GM18861 (cell line): ENCODE measurements around the gene PEAK1.
A peak's percentile ranks its signal among the peaks of the same experiment; 100 is the strongest.

Source experiments
- ATAC-seq: cut with Tn5 transposase; IDR thresholded peaks from one replicate; pipeline ENCODE4 v1.9.1; 2021; ENCODE audit not compliant: unreplicated experiment

PEAK1 gene, protein sequence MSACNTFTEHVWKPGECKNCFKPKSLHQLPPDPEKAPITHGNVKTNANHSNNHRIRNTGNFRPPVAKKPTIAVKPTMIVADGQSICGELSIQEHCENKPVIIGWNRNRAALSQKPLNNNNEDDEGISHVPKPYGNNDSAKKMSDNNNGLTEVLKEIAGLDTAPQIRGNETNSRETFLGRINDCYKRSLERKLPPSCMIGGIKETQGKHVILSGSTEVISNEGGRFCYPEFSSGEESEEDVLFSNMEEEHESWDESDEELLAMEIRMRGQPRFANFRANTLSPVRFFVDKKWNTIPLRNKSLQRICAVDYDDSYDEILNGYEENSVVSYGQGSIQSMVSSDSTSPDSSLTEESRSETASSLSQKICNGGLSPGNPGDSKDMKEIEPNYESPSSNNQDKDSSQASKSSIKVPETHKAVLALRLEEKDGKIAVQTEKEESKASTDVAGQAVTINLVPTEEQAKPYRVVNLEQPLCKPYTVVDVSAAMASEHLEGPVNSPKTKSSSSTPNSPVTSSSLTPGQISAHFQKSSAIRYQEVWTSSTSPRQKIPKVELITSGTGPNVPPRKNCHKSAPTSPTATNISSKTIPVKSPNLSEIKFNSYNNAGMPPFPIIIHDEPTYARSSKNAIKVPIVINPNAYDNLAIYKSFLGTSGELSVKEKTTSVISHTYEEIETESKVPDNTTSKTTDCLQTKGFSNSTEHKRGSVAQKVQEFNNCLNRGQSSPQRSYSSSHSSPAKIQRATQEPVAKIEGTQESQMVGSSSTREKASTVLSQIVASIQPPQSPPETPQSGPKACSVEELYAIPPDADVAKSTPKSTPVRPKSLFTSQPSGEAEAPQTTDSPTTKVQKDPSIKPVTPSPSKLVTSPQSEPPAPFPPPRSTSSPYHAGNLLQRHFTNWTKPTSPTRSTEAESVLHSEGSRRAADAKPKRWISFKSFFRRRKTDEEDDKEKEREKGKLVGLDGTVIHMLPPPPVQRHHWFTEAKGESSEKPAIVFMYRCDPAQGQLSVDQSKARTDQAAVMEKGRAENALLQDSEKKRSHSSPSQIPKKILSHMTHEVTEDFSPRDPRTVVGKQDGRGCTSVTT (N-terminal part only)

DNA sequence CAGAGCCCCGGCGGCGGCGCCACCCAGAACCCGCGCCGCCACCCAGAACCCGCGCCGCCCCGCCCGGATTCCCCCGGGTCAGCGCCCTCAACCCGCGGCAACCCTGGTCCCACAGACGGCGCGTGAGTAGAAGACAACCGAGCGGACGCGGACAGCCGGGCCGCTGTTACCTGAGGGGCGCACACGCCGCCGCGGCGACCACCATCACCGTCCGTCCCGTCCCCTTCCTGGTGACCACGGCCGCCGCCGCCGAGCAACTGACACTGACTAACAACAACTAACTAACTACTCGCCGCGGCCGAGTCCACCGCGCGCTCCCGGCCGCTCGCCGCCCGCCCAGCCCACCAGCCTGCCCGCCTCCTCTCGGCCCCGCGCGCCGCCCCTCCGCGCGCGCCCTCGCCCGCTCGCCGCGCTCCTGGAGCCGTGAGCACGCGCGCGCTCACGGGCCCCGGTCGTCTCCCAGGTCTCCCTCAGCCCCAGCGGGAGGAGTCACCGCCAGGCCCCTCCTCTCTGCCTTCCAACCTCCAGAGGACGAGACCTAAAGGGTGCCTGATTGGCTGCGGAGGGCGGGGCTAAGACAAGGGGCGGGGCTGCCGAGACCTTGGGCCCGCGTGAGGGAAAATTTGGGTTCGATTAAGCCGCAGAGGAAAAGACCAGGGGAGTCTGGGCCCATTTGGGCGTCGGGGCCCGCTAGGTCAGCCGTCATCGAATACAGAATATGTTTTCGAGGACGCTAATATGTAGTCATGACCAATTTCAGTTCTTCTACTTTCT, at the start of gene PEAK1:
Gene PEAK1 (minus strand): TSS at position 269 of the 774 bp plus-strand sequence. CDS start 238,178 bp downstream, outside the sequence.
- ATAC-seq = peak; percentile 71

DNA sequence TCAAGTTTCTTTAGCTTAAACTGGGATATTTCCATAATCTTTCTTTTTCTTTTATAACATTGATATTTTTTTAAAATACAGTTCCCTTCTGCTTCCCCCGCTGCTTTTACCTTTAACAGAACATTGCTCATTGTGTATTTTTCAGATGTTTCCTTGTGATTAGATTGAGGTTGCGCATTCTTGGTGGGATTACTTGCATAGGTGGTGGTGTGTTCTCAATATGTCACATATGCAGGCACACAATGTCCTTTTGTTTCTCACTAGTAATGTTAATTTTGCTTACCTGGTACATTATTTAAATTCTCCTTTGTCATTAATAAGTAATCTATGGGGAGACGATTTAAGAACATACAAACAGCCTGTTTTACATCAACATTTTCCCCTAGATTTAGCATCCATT, 49.0 kb upstream of the PEAK1 start:
- no peak for ATAC-seq

DNA sequence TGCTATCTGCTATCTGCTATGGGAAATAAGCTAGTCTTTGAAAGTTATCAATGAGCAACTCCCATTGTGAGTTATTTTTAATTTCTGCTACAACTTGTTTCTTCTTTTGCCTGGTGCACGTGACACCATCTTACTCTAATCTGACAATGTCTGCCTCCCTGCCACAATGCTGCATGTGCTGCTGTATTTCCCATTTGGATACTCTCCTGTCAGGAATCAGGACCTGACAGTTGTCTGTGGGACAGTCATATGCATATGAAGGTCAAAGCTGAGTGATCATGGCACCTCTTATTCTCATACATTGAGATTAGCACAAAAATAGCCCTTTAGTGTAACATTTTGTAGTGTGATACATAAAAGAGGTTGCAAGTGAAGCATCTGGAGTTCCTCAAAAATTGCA, 46.6 kb upstream of the PEAK1 start:
- no peak for ATAC-seq

DNA sequence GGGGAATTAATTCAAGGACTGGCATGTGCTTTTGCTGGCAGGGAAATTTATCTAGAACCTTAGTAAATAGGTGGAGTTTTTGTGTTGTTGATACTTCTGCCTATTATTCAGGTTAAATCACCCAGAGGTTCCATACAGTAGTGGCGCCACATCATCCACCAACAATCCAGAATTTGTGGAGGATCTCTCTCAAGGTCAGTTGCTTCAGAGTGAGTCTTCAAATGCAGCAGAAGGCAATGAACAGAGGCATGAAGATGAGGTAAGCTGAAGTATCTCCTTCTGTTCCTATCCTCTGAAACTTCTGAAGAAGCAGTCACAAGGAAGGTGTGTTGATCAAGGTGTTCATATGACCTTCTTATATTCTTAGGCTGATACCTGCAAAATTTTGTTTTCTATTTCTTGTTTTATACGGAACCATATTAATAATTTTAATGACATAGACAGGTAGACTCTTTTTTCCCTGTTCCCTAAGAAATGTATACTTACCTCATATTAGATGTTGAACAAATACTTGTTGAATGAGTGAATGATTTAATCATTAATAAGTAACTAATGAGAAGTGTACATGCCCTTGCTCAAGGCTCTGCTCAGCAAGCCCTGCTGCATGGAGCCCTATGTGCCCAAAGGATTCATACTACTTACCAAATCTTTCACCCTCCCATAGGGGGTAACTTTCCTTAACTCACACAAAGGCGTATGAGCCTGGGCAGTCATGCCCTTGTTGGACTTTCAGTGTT, 44.4 kb upstream of the PEAK1 start:
- ATAC-seq = no peak

DNA sequence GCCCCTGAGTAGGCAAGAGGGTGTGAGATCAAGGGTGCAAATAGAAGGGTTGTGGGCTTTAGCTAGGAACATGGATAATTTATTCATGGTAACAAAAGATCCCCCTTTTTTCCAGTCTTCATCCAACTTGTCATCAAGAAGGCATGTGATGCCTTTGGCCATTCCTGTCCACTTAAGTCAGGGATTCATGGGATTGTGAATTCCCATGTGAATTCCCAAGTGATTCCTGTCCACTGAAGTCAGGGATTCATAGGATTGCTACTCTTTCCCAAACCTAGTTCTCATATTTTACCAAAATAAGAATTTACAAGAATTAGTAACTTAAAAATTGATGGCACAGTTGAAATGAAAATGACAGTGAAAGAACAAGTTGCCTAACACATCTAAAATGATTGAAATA, 41.6 kb upstream of the PEAK1 start:
- no peak for ATAC-seq

DNA sequence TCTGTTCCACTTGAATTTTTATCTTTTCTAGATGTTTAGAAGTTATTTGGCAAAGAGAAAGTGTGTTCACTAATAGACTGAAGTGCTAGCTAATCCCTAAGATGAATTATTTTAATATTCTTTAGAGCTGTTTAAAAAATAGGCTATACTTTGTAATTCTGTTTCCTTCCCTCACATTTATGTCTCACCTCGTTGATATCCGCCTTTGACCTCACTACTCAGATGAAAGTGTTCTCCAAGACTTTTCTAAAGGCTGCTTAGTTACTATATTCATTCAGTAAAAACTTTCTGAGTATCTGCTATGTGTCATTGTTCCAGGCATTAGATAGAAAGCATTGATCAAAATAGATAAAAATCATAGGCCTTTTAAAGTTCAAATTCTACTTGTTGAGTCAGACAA, 39.1 kb upstream of the PEAK1 start:
- no peak for ATAC-seq

DNA sequence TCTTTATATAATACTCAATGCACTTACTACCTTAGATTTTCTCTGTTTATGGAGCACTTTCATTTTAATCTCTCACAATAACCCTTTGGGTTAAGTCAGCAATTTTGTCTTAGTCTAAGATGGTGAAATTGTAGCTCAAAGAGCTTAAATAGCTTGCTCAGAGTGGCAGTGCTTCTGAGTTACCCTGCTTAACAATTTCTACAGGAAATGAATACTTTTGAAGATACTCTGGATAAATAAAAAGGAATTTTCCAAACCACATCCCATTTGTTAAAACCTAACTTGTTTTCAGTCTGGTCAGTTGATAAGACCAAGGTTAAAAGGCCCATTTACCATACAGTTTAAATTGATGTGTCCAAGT, 38.0 kb upstream of the PEAK1 start:
- ATAC-seq = no peak

DNA sequence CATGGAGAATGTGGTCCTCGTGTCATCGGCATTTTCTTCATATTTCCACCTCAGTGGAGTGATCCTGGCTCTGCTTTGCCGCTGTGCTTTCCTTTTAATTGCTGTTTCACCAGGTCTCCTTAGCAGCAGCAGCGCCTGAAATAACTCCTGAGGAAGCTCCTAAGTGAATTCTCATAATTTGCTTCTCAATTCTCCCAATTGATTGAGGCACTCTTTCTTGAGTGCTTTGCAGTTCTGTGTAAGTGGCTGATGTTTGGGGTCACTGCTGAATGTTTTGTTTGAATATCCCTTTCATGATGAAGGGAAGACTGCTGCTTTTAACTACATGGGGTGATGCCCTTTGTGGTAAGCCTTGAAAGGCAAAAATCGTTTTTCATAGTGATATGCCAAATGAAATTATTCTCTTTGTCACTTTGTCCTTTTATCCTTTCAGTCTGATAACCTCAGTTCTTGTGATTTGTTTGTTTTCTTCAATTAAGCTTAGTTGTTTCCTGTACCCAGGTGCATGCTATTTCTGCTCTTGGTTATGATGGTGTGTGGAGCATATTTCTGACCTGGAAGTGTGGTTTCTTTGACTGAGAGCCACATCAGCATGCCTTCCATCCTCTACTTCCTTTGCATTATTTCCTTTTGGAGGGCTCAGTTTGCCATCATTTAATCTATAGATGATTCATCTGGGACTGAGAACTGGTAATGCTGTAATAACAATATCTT, 37.4 kb upstream of the PEAK1 start:
- no peak for ATAC-seq

DNA sequence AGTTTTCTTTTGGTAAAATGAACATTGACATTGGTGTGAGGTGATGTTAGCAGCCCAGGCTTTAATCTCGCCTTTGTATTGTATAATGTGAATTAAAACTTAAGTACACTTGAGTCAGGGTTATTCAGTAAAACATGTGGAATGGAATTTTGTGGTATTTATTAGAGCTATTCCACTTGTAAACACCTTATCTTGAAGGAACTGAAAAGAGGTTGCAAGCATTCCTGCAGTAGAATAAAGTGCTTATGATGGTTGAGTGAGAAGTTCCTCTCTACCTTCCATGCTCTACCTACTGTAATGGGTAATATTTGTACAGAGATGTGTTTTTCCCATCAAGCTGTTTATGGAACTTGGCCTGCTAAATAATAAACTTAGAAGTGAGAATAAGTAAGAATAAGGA, 36.8 kb upstream of the PEAK1 start:
- ATAC-seq = no peak

DNA sequence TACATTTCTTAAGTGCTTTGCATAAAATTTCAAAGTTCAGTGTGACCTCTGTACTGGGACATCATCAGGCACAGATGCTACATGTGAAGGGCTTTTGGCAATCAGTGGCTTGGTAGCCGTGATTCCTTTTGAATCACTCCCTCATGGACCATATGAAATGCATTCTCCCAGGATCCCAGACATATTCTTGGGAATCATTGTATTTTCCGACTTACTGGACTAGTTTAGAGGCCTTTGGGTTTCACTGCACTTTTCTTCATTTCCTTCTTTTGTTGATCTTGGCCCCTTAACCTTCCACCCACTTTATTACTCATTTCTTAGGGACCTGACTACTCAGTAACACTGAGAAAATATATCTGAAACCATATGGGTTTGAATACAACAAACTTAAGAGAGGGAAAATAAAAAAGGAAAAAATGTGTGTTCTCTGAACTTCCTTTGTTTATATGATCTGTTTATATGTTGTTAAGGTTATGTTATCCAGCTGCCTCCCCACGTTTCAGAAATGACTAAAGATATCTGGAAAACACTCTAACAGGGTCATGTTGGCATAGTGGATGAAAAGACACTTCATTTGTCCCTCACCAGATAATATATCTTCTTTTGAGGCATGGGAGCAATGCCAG, 35.9 kb upstream of the PEAK1 start:
- ATAC-seq = no peak

DNA sequence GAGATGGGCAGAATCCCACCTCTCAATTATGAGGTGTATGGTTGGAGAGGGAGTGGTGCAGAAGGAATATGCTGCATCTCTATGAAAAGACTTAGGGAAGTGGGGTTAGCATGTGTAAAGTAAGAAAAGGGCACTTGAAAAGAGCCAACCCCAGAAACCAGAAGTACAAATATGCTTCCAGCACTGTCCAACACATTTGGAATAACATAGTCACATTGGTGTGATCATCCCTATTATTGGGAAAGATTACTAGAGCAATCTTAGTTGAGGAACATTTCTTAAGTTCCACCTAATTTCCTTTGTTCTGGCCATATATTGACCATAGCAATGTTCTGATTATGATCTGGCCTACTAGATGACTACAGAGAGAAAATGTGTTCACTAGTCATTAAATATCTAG, 35.0 kb upstream of the PEAK1 start:
- no peak for ATAC-seq

DNA sequence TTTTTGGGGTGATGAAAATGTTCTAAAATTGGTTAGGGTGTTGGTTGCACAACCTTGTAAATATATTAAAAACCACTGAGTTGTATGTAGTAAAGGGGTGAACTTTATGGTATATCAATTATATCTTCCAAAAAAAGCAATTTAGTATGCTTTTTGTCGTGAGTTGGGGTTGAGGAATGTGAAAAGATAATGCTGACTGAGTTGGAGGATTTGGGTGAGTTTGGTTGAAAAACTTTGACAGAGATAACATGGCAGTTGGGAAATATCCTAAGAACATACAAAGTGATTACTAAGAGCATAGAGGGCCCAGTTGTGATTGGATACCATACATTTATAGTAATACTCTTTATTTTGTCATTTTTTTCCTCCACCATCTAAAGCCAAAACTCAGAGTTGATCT, 34.4 kb upstream of the PEAK1 start:
- no peak for ATAC-seq

DNA sequence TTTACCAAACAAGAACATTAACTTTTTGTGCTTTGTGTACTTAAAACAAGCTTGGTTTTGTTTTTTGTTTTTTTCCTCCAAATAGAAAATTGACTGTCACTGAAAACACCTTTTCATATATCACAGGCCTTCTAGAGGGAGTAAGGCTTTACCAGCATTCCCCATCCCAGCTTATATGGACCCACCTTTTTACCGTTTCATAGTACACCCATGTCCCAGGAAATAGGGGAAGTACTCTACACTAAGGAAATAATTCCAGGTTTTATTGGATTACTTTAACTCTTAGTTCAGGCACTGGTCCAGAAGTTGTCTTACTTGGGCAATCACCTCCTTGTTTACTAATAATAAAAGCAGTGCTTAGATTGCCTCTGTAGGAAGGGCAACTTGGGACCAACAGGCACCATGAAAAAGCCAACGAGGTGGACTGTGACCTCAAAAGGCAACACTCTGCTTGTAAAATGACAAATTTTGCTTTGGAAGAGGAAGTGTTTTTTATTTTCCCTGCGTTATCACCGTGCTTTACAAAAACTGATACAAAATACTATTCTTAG, 27.0 kb upstream of the PEAK1 start:
- no peak for ATAC-seq

DNA sequence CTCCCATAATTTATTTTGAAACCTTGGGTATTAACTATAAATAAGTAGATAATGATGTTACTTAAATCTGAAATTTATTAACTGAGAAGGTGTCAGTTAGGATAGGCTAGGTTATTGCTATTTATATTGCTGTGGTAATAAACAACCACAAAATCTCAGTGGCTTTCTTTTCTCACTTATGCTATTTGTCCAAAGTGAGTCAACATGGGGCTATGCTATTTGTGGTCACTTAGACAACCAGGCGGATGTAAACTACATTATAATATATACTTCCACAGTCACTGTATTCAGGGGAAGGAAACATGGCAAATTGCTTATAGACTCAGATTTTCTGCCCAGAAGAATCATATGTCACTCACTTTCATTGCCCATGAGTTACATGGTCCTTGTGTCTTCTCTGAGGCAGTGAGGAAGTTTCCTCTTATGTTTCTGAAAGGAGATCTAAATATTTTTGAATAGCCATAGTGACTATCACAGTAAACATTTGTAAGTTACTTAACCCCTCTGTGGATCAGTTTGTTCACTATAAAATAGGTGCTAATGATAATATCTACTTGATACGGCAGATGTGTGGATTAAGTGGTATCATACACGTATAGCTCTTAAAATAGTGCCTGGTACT, 20.6 kb upstream of the PEAK1 start:
- ATAC-seq = peak; percentile 75

DNA sequence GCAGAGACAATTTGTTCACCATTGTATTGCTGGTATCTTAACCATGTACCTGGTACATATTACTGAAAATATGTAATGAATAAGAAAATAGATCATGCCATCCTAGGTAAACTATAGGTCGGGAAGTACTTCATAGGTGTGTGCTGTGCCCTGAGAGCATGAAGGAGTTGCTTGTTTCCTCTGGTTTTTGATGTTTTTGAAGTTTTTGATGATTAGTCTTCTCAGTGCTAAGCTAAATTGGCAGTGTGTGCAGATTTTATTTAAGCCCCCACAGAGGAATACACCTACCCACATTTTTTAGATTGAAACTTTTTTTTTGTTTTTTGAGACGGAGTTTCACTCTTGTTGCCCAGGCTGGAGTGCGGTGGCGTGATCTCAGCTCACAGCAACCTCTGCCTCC, 17.4 kb upstream of the PEAK1 start:
- no peak for ATAC-seq

DNA sequence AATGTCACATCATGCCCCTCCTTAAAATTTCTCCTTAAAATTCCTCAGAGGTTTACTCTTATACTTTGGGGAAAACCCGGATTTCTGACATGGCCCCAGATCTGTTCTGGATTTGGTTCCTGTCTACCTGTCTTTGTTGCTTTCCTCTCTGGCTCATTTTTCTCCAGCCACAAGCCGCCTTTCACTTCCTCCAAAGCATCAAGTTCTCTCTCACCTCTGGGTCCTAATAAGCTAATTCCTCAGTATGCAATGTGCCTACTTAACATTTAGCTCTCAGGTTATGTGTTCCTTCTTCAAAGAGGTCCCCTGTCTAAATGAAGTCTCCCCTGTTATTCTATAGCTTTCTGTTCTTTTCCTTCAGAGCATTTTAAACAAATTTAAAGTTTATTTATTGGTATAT, 16.9 kb upstream of the PEAK1 start:
- ATAC-seq = no peak

DNA sequence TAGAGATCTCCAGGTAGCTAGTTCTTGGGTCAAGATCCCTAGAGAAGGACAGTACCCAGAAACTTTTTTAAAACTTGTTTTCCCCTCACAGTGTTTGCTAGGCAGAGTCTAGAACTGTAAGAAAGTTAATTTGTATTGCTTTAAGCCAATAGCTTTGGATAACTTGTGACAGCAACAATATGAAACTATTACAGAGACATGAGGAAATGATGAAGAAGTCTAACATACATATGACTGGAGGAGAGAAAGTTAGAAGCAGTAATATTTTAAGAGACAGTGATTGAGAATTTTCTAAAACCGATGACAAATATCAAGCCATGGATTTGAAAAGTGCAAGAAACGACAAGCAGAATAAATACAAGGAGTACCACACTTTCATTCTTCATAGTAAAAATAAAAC, 10.7 kb upstream of the PEAK1 start:
- ATAC-seq = no peak

DNA sequence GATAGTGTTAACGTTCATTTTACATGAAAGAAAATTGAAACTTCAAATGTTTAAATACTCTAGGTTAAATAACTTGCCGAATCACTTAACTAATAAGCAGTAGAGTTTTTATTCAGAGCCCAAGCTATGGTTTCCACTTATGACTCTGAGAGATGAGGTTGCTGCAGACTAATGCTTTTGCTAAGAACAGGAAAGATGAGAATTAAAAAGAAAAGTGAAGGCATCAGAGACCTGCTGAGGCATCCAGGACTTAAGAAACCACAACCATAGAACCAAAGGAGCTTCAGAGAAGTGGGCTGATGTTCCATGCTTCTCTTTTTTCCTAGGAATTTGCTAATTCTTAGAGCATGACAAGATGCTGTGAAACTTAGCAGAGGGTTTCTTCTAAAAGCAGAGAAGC, 10.3 kb upstream of the PEAK1 start:
- no peak for ATAC-seq

DNA sequence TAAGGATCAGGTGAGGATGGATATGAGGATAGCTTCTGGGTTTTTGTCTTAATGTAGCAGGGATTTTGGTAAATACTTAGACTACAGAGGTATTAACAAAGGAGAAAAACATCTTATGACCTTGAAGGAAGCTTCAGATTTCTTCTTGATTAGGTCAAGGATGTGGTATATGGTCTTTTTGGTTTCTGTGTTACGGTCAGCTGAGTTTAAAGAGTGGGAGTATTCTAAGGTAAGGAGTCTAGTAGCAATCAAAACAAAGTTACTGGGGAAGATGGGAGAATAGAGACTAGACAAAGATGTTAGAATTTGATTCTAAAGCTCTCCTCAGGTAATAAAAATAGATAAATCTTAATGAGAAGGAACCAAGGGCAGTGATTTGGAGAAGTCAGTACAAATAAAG, 7.0 kb upstream of the PEAK1 start:
- no peak for ATAC-seq
